A549 (cell line): Measurements from ENCODE around the gene TBC1D1.

Source experiments
- CTCF ChIP-seq: fragments of >200 bp; sonication (Bioruptor Twin); formaldehyde crosslinking; IDR thresholded peaks from 3 replicates; pipeline ENCODE4 v1.5.1; 2016
- SREBF2 ChIP-seq: fragments of 450-650 bp; IDR thresholded peaks from 2 replicates; pipeline ENCODE4 v1.6.1; 2014; ENCODE audit warnings: mild to moderate bottlenecking, moderate library complexity
- TF ChIP-seq, protein P1 (sequence below): IDR thresholded peaks from 2 replicates; pipeline ENCODE4 v1.6.1; 2012; ENCODE audit warnings: low read depth, borderline replicate concordance

DNA sequence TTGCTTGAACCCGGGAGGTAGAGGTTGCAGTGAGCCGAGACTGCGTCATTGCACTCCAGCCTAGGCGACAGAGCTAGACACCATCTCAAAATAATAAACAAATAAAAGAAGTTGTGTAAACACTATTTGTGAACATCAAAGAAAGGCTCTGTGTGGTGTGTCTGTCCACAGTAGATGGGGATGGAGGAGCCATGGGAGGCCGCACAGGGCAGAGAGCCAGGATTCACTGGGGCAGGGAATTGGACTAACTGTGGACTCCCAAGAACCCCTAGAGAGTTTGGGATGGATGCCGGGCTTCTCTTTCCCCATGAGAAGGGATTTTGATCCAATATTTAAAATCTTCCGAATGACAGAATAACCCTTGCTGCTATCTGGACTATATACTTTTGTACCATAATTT lies 26.5 kb downstream of the TBC1D1 start:
- no peak for TF ChIP-seq CTCF
- TF ChIP-seq, protein P1, sequence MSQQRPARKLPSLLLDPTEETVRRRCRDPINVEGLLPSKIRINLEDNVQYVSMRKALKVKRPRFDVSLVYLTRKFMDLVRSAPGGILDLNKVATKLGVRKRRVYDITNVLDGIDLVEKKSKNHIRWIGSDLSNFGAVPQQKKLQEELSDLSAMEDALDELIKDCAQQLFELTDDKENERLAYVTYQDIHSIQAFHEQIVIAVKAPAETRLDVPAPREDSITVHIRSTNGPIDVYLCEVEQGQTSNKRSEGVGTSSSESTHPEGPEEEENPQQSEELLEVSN: no peak
- TF ChIP-seq SREBF2: no peak
